ENCODE data around the gene GSX1. TPM values are rescaled to one million over a fixed set of nuclear protein-coding genes. Genes with fewer than 3 reads are reported as not detected.

Gene GSX1
- total RNA-seq, 1 experiment from 2014 or later = not detected

GRCh38 chr13:27794368-27794691 is 2.0 kb downstream of the GSX1 start:
- H3K4me1 ChIP-seq (ENCODE audit: control insufficient read depth in 1 of 2, insufficient read depth in 2 of 2, low read length in 2 of 2) = no peaks in the 10 kb centered on the region
- DNase-seq (ENCODE audit: low read depth, low spot score) (no peak), ATAC-seq (no peak)
- no peak overlapping the region for H3K4me3 ChIP-seq (replicated peaks in 1 of 2; ENCODE audit: low read depth in 1 of 2, low read length in 2 of 2)
- no TSS peak for BruUV-seq (replicated peaks)
- no peaks in the 10 kb centered on the region for H3K36me3 ChIP-seq (ENCODE audit: control insufficient read depth in 1 of 2, insufficient read depth in 2 of 2, low read length in 2 of 2)
- H3K9me2 ChIP-seq (ENCODE audit: insufficient read depth) = no peaks in the 10 kb centered on the region
- no peaks in the 10 kb centered on the region for H3K9me3 ChIP-seq (ENCODE audit: control insufficient read depth in 1 of 2, insufficient read depth in 1 of 2, low read depth in 1 of 2, low read length in 2 of 2)
- H3K4me2 ChIP-seq (ENCODE audit: low read length) = no peak overlapping the region
- H3K79me2 ChIP-seq (ENCODE audit: insufficient read depth, low read length) = no peaks in the 10 kb centered on the region
- RAD21 ChIA-PET (ENCODE audit: low non-redundant PET in 1 of 2, low total read pairs in 2 of 2, uncharacterized antibody in 2 of 2, unreplicated experiment in 2 of 2) = no interaction called here
- CTCF ChIA-PET = no interaction called here
- H3K27ac ChIP-seq (ENCODE audit: low read depth, low read length) = no peak overlapping the region
- H4K20me1 ChIP-seq (ENCODE audit: insufficient read depth) = no peaks in the 10 kb centered on the region
- TF ChIP-seq ZBTB33 (IDR thresholded peaks at IDR 0.05; ENCODE audit: extremely low read depth, insufficient replicate concordance, low read length) (no peak), JUND (IDR thresholded peaks at IDR 0.05) (no peak), EZH2 (IDR thresholded peaks at IDR 0.05) (no peak), RAD21 (IDR thresholded peaks at IDR 0.05; ENCODE audit: low read depth) (no peak), CTCF (IDR thresholded peaks at IDR 0.05 in 2 of 3, conservative IDR thresholded peaks at IDR 0.05 in 1 of 3; ENCODE audit: borderline replicate concordance in 1 of 3, insufficient read depth in 1 of 3, low read depth in 2 of 3, low read length in 2 of 3) (no peak), ZFX (IDR thresholded peaks at IDR 0.05) (no peak), EGR1 (IDR thresholded peaks at IDR 0.05; ENCODE audit: low read depth) (no peak), SRF (IDR thresholded peaks at IDR 0.05; ENCODE audit: low read depth) (no peak), ELF1 (IDR thresholded peaks at IDR 0.05; ENCODE audit: borderline replicate concordance, low read depth) (no peak), YY1 (IDR thresholded peaks at IDR 0.05; ENCODE audit: extremely low read depth, insufficient replicate concordance, low read depth, low read length) (no peak), SIN3A (IDR thresholded peaks at IDR 0.05; ENCODE audit: low read depth) (no peak), POLR2AphosphoS5 (IDR thresholded peaks at IDR 0.05; ENCODE audit: low read depth, low read length) (no peak), CBX3 (IDR thresholded peaks at IDR 0.05; ENCODE audit: low read depth) (no peak), TCF7L2 (IDR thresholded peaks at IDR 0.05; ENCODE audit: borderline replicate concordance, extremely low read depth, insufficient read depth, insufficient read length) (no peak), ATF3 (IDR thresholded peaks at IDR 0.05) (no peak), MAX (IDR thresholded peaks at IDR 0.05) (no peak)
- intact Hi-C loops (cut with micrococcal nuclease) = no loop called here
- H3K9ac ChIP-seq (ENCODE audit: low read length) = no peak overlapping the region
- POLR2A ChIA-PET = no interaction called here
- H3K27me3 ChIP-seq (ENCODE audit: insufficient read depth, low read length) = no peaks in the 10 kb centered on the region
- no peak overlapping the region for H2AFZ ChIP-seq (ENCODE audit: low read depth, low read length, poor library complexity, severe bottlenecking)
